Kidney (tissue), 14 donors: ENCODE measurements around the gene FHL1. TPM values are rescaled to one million over a fixed set of nuclear protein-coding genes. Genes with fewer than 3 reads are reported as not detected.

ENCODE experiments used
- DNase-seq, 5 donors: peaks; one replicate each; pipeline ENCODE4 v3.0.0-alpha.2; 2013 to 2020
- FAIRE-seq: peaks from 2 replicates; lab custom pipeline; 2012; peaks lifted over from hg19 to GRCh38; lab: Jason Lieb, UNC
- H3K27ac ChIP-seq, 2 donors: one replicate each; pipeline ENCODE4 v1.7.0; 2013; ENCODE audit warnings: low read depth in 2 of 2, low read length in 2 of 2, inconsistent platforms in 1 of 2
- H3K27me3 ChIP-seq: one replicate; pipeline ENCODE4 v1.7.1; 2013; ENCODE audit warnings: low read length, inconsistent platforms; ENCODE audit not compliant: control insufficient read depth, insufficient read depth
- H3K36me3 ChIP-seq, 3 donors: one replicate each; pipeline versions ENCODE4 v1.7.0 to v1.7.1; 2013; ENCODE audit warnings: low read length in 3 of 3, control low read depth in 1 of 3, inconsistent platforms in 1 of 3; ENCODE audit not compliant: insufficient read depth in 3 of 3, control insufficient read depth in 2 of 3
- H3K4me1 ChIP-seq, 3 donors: one replicate each; pipeline versions ENCODE4 v1.7.0 to v1.7.1; 2013; ENCODE audit warnings: low read length in 3 of 3, inconsistent platforms in 1 of 3, low read depth in 1 of 3; ENCODE audit not compliant: control insufficient read depth in 2 of 3, insufficient read depth in 2 of 3
- H3K4me3 ChIP-seq, 3 donors: one replicate each; pipeline versions ENCODE4 v1.7.0 to v1.8.1; 2013; ENCODE audit warnings: low read length in 3 of 3, control low read depth in 1 of 3, inconsistent platforms in 1 of 3
- H3K9ac ChIP-seq, 3 donors: one replicate each; pipeline versions ENCODE4 v1.7.0 to v1.7.1; 2013; ENCODE audit warnings: low read length in 3 of 3, control low read depth in 1 of 3, inconsistent platforms in 1 of 3
- H3K9me3 ChIP-seq, 3 donors: one replicate each; pipeline versions ENCODE4 v1.7.0 to v1.7.1; 2013; ENCODE audit warnings: low read length in 3 of 3, control low read depth in 1 of 3, inconsistent platforms in 1 of 3; ENCODE audit not compliant: control insufficient read depth in 2 of 3, insufficient read depth in 1 of 3
- CTCF ChIP-seq: IDR thresholded peaks from 3 replicates; pipeline ENCODE4 v1.5.1; 2012; ENCODE audit warnings: mild to moderate bottlenecking, moderate library complexity, borderline replicate concordance; ENCODE audit not compliant: insufficient read depth; ENCODE audit errors: extremely low read depth
- intact Hi-C: fragments of 100-400 bp; cut with DNase I; formaldehyde crosslinking; loops from one replicate; pipeline ENCODE4 v1.11.1; 2022
- polyA plus RNA-seq: library from polyadenylated mRNA; stranded (reverse); fragments of 350-450 nt; fragmentation: Illumina TruSeq; extraction: RNeasy Lipid Tissue Mini Kit (QIAGEN cat#74804); gene quantifications from one replicate; pipeline ENCODE4 v1.2.3, GENCODE V29; 2014; ENCODE audit warnings: low read depth, low replicate concordance; ENCODE audit not compliant: insufficient read depth
- total RNA-seq: library from RNA; stranded (reverse); fragmentation: NEBNext Ultra II Directional; extraction: Animal tissue kit (Norgen Biotek cat#: 25700); gene quantifications from one replicate; pipeline ENCODE4 v1.2.1, GENCODE V29; 2021
- donor health status: control.
- donor health status: control.
- donor health status: control.
- donor health status: control.
- donor health status: control.
- donor health status: DM: yes; HTN: yes; CAD: no.
- donor health status: Normal renal cell carcinoma (clear cell type).

The FHL1 gene
- total and polyA plus RNA-seq, 2 donors from 2014 or later, result 44.0 to 168 TPM

DNA sequence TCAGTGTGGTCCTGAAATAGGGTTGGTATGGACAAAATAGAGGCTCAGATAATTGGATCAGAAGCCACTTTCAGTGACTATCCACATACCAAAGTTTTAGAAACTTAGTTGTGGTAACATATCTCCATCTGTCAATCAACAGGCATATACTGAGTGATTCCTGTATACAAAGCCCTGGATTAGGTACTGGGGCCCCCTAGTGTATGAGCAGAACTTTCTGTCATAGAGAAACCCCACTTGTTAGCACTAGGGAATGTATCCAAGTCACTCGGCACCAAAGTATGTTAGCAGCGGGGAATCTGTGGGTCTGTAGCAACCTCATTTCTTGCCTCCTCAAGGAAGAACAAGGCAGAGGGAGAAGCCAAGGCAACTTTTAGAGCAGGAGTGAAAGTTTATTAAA lies 53.1 kb downstream of the FHL1 start:
- Histone ChIP-seq H3K9ac (no peak overlapping the region), H3K9me3 (no peaks in the 10 kb centered on the region), H3K4me1 (peaks cover 0 to 15% (median 8%) of the 10 kb centered on the region in 3 donors), H3K4me3 (no peak overlapping the region), H3K36me3 (no peaks in the 10 kb centered on the region), H3K27me3 (no peaks in the 10 kb centered on the region), H3K27ac (no peak overlapping the region)
- intact Hi-C loops, result no loop called here
- TF ChIP-seq CTCF, result no peak
- DNase-seq, result no peak
- FAIRE-seq, result no peak

- DNase-seq (no peak), FAIRE-seq (no peak)
- H3K4me3 ChIP-seq, result no peak overlapping the region
- no peaks in the 10 kb centered on the region for H3K36me3 ChIP-seq
- intact Hi-C loops, result no loop called here
- H3K9me3 ChIP-seq, result no peaks in the 10 kb centered on the region
- no peak overlapping the region for H3K9ac ChIP-seq
- no peak for TF ChIP-seq CTCF
- H3K27ac ChIP-seq, result peak overlapping the region in 1 of 2 donors; percentile 47
- peaks cover 0 to 5% (median 2%) of the 10 kb centered on the region in 3 donors for H3K4me1 ChIP-seq
- no peaks in the 10 kb centered on the region for H3K27me3 ChIP-seq
Measured at GRCh38 chrX:136201601-136202000, 54.3 kb downstream of the FHL1 start.

- Histone ChIP-seq H3K4me1 (peaks cover 0 to 5% (median 2%) of the 10 kb centered on the region in 3 donors), H3K9ac (no peak overlapping the region), H3K4me3 (no peak overlapping the region), H3K27me3 (peaks cover 2% of the 10 kb centered on the region), H3K9me3 (no peaks in the 10 kb centered on the region), H3K36me3 (peaks cover 0 to 3% (median 0%) of the 10 kb centered on the region in 3 donors), H3K27ac (peak overlapping the region in 1 of 2 donors; percentile 47)
- intact Hi-C loops, result no loop called here
- DNase-seq, result peak in 1 of 5 donors; percentile 38
- peak; percentile 72 for FAIRE-seq
- TF ChIP-seq CTCF, result no peak
Measured at GRCh38 chrX:136202889-136203288, 55.6 kb downstream of the FHL1 start.

DNA sequence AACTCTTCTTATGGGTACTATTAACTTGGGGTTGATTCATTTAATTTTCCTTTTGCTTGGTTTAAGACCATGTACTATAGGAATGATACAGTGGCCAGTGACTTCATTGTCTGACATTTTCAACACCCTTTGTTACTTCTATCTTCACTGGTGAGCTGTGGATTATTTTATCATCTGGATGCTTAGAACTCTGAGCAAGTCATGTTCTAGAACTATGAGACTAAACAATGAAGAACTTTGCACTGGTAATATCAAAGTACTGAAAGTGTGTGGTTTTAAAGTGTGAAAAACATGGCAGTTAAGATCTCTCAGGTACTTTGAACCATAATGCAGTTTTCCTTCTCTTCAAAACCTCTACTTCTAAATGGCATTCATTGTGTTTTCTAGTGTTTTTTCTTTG lies 56.1 kb downstream of the FHL1 start:
- peaks cover 0 to 3% (median 2%) of the 10 kb centered on the region in 3 donors for H3K4me1 ChIP-seq
- H3K9me3 ChIP-seq, result no peaks in the 10 kb centered on the region
- peaks cover 2% of the 10 kb centered on the region for H3K27me3 ChIP-seq
- DNase-seq (no peak), FAIRE-seq (peak; percentile 50)
- no peak for TF ChIP-seq CTCF
- peaks cover 0 to 5% (median 0%) of the 10 kb centered on the region in 3 donors for H3K36me3 ChIP-seq
- no peak overlapping the region for H3K9ac ChIP-seq
- intact Hi-C loops, result no loop called here
- peak overlapping the region in 1 of 2 donors; percentile 47 for H3K27ac ChIP-seq
- H3K4me3 ChIP-seq, result no peak overlapping the region
